Measurements from ENCODE around the gene SPRED2.

Gene SPRED2

DNA sequence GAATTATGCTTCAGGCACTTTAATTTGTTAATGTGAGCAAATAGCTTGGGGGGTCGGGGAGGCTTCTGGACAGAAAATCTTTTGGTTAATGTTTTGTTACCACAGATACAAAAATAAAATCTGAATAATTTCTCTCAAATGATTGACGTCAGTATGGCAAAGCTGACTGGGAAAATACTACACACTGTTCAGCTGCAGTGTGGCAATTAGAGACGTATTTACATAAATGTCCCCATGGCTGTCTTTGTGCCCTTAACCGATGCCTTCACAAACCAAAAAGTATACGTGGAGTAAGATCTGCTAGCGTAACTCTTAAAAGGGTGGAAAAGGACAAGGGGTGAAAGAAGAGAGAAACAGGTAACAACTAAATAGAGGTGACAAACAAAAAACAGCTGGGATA lies 121.3 kb downstream of the SPRED2 start:
- DNase-seq (ENCODE audit: low spot score) = no peak

GRCh38 chr2:65309699-65310098 lies 122.7 kb downstream of the SPRED2 start:
- DNase-seq (ENCODE audit: low spot score) = no peak

DNA sequence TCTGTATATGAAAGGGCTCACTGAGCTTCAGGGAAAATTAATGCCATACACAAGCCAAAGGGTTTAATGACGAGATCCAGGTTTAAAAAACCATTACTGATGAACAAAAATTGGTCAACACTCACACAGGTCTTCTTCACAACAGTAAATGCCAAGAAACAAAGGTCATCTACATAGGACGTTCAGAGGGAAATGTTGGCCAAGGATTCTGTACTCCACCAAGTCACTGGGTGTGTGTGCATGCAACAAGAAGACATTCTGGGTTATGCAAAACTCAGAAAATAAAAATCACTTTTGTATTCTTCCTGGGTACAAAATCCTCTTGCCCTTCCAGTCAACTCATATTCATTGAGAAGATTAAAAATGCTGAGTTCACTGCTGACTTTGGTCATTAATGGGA lies 126.5 kb downstream of the SPRED2 start:
- no peak for DNase-seq (ENCODE audit: low spot score)

DNA sequence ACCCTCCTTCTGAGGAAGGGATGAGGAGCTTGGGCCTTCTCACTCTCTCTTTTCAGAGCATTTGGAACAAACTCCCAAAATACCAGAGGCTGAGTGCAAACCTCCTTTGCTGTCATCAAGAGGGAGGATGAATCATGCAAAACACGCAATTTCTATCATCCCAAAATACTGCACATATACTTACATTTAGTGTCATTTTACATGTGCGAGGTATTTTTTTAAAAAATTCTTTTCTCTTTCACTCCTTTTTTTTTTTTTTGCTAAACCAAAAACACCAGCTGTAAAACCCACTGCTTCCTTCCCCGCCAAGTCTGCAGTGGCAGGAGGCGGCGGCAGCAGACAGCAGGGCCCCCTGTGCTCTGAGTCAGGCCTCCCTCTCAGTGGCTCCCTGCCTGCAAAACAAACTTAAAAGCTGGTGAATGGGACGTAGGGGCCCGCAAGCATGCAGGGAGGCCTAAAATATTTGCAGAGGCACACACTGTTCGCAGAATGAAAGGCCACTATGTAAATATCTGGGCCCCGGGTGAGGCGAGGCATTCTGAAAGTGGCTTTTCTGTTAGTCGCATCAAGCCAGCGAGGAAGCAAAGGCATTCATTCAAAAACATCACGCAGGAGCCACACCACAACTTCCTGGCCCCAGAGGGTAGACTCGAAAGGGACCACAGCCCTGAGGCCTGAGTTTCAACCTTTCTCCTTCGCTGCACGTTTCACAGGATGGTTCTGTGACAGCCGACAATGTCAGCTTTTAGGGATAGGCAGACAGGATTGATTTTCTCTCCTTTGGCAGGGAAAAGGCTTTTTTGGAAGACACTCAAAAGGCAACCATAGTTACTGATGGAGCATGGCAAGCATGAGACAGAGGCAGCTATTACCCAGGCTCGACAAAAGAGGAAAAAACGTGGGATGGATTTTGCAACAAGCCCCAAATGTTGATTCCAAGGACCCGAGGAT lies 131.4 kb downstream of the SPRED2 start:
- DNase-seq (ENCODE audit: low spot score) = no peak

DNA sequence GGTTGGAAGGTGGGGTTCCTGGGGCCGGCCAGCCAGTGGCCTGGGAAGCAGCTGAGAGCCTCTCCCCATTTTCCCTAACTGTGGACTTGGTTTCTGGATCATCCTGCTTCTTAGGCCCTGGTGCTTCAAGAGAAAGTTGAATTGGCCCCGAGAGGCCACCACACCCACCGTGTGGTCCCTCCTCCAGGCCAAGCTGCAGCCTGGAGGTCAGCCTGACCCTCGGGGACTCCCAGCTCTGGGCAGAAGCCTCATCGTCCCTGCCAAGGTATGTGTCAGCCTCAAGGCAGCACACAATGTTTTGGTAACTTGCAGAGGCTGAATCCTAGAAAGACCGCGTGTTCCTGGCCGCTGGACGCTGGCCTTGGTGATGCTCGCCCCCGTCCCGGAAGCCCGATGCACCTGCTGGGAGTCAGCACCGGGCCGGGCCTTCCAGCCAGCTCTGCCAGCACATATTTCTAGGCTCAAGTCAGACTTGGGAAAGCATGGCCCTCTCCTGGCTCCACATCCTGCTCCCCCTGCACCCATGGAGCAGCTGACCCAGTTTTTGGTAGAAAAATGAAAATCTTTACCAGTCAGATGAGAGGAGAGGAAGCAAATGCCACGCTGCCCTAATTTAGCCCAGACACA lies 132.2 kb downstream of the SPRED2 start:
- DNase-seq (ENCODE audit: low spot score) = no peak

- no peak for DNase-seq (ENCODE audit: low spot score)
Observed at GRCh38 chr2:65299246-65299645, 133.2 kb downstream of the SPRED2 start.

GRCh38 chr2:65298089-65298488 lies 134.3 kb downstream of the SPRED2 start:
- DNase-seq (ENCODE audit: low spot score) = no peak

GRCh38 chr2:65297544-65297943 lies 134.9 kb downstream of the SPRED2 start:
- DNase-seq (ENCODE audit: low spot score) = no peak

GRCh38 chr2:65296971-65297370 lies 135.4 kb downstream of the SPRED2 start:
- DNase-seq (ENCODE audit: low spot score) = no peak

DNA sequence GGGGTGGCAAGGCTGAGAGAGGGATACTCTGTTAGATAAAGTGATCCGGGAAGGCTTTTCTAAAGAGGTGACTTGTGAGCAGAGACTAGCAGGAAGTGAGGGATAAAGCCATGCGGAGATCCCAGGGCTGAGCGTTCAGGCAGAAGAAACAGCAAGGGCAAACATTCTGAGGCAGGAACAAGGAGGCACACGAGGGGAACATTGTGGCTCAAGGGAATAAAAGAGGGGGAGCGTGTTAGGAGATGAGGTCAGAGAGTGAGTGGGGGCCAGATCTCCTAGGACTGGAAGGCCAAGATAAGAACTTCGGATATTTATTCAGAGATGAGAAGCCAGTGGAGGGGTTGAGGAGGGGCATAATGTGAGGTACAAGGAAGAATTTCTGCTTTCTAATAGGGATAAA lies 137.7 kb downstream of the SPRED2 start:
- no peak for DNase-seq (ENCODE audit: low spot score)

GRCh38 chr2:65294136-65294535 lies 138.3 kb downstream of the SPRED2 start:
- DNase-seq (ENCODE audit: low spot score) = no peak

GRCh38 chr2:65293376-65293775 lies 139.0 kb downstream of the SPRED2 start:
- no peak for DNase-seq (ENCODE audit: low spot score)

GRCh38 chr2:65292461-65293011 lies 139.9 kb downstream of the SPRED2 start:
- DNase-seq (ENCODE audit: low spot score) = no peak

DNA sequence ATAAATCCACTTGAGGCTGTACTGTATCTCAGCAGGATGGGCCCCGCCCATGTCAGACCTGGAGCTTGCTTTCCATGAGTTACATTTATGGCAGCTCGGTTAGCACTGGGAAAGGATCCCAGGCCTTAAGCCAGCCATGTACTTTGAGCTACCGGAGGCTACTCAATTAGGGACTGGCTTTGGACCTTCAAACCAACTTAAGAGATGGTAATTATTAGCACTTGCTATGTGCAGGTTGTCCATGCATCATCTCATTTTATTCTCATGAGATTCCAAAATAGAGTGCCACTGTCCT lies 140.3 kb downstream of the SPRED2 start:
- no peak for DNase-seq (ENCODE audit: low spot score)

DNA sequence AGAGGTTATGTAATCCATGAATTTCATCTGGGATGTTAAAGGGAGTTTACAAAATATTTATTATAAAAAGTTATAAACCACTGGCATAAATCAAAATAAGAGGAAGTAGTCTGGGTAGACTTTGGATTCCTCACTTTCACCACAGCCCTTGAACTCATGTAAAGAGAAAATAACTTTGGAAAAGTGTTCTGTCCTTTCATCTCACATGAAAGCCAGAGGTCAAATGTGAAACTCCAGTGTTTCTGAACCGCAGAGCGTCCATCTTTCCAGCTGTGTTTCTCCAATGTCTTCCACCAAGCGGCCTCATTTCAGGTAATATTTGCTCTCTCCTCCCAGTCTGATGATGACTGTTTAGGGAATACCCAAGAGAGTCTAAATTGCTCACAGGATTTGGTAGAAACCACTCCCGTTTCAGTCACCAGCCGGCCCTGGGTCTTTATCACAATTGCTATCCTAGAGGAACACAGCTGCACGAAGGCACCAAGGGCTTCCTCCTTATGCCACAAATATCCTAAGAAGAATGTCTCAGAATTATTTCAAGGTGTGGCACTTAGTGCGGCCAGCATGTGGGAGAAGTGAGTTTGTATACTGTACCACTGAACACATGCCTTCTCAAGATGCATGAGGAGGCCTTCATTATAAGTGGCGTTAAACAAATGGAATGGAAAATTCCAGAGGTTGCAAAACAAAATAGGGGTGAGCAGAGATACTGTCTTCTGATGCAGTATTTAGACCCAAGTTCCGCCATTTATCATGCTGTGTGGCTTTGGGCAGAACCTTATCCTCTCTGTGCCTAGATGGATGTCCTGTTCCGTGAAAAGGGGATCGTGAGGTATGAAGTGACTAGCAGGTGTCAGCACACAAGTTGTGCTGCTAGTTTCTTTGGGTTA lies 140.9 kb downstream of the SPRED2 start:
- DNase-seq (ENCODE audit: low spot score) = no peak

DNA sequence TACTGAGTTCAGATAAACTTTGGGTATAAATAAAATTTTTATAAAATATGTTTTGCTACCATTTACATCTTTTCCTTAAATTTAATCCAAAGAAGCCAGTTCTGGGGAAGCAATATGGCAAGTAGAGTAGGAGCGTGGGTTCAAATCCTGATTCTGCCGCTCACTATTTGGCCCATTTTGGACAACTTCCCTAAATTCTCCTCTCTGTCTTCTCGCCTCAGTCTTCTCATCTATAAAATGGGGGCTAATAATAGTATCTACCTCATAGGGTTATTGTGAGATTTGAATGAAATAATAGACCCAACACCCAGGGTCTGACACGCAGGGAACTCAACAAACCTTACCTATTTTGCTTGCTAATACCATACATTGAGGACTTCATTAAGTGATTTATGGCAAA lies 145.0 kb downstream of the SPRED2 start:
- no peak for DNase-seq (ENCODE audit: low spot score)

GRCh38 chr2:65282477-65283053 lies 149.8 kb downstream of the SPRED2 start:
- DNase-seq (ENCODE audit: low spot score) = no peak

DNA sequence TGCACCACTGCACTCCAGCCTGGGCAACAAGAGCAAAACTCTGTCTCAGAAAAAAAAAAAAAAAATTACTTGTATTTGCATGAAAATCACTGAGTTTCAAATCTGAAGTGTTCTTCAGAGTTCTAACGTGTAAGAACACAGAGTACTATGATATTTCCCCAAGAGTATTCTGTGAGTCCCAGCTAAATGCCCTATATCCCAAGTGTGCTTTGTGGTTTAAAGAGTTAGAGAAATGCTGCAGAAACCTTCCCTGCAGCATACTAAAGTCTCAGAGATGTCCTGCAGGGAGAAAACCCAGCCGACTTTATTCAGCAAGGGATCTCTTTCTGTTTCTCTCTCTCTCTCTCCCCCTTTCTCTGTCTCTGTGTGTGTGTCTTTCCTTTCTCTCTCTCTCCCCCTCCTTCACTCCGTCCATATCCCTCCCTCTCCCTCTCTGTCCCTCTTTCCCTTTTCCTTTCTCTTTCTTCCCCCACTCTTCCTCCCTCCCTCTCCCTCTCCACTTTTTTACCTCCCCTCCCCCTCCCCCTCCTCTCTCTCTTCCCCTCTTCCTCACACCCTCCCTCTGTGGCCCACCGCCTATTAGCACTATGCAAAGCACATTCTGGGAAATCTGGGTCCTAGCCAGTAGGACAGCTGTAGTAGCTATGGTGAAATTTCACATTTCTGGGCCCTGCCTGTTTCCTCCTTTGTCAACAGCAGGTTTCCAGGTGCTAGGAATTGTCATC lies 150.6 kb downstream of the SPRED2 start:
- DNase-seq (ENCODE audit: low spot score) = no peak

DNA sequence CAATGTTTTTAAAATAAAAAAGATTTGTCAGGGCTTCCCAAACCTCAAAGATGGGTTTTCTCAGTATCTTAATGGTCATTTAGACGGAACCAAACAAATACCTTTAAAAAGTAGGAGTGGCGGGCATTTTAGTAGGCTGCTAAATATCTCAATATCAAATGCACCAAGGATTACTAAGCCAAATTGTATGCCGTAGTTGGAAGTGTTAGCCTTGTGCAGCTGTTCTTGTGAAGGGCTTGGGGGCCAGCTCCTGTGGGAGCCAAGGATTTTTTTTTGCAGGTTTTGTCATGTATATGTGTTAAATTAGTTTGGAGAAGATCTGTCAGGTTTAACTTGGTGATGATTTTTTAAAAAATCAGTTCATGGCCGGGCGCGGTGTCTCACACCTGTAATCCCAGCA lies 152.6 kb downstream of the SPRED2 start:
- no peak for DNase-seq (ENCODE audit: low spot score)

DNA sequence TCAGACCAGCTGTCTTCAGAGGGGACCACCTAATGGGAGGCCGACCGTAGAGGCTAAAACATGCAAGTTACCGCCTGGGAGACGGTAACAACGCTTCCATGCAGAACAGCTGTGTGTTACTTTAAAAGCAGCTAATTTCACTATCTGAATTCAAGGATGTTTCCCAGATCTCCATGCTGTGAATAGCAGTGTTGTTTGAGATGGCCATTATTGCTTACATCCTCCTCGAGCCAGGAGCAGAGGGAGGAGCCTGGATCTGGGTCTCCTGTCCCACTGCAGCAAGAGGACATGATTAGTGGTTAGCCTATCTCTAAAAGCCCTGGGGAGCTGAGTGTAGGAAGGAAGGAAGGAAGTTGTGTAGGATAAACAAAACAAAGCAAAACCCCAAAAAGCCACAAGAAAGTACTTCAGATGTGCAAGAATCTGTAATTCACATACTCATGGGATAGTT lies 153.8 kb downstream of the SPRED2 start:
- DNase-seq (ENCODE audit: low spot score) = no peak

DNA sequence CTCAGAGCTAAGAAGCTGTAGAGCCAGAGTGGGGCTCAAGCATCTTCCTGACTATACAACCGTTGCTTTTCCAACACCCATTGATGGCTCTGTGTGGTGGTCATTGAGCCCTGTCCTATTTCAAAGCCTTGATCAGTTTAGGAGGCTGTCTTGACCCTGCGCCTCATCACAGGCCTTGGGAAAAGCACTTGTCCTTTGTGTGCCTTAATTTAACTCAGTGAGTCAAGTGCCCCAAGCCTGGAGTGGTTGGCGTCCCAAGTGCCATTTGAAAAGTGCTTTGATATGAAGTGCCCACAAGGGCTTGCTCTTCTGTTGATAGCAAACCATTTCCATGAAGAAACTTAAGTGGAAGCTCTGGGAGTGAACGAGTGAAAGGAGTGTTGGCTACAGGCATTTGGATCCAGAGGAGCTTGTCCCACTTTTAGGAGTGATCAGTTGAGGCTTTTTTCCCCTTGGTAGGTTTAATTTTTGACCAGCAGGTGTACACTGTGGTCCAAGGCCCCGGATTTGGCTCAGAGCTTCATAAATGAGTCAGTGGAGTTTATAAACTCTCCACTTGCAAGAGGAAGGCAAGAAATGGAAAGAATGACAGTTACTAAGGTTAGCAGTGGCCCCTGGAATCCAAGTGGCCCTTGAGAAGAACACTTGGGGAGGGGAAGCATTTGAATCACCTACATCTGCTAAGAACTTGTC lies 154.5 kb downstream of the SPRED2 start:
- no peak for DNase-seq (ENCODE audit: low spot score)
